NCI-H1436 treated with DMSO at 0.1 percent for 48 hours (cell line): ENCODE results near the gene ARHGEF19.
A peak's percentile ranks its signal among the peaks of the same experiment; 100 is the strongest.
"Not testable (repeated sequence)": the region's sequence is repeated elsewhere in the genome, so short reads cannot be mapped to it uniquely, and the experiment has no call there.

Source experiments
- DNase-seq: peaks from one replicate; lab custom pipeline; 2025; lab: John Stamatoyannopoulos, UW

Gene ARHGEF19

DNA sequence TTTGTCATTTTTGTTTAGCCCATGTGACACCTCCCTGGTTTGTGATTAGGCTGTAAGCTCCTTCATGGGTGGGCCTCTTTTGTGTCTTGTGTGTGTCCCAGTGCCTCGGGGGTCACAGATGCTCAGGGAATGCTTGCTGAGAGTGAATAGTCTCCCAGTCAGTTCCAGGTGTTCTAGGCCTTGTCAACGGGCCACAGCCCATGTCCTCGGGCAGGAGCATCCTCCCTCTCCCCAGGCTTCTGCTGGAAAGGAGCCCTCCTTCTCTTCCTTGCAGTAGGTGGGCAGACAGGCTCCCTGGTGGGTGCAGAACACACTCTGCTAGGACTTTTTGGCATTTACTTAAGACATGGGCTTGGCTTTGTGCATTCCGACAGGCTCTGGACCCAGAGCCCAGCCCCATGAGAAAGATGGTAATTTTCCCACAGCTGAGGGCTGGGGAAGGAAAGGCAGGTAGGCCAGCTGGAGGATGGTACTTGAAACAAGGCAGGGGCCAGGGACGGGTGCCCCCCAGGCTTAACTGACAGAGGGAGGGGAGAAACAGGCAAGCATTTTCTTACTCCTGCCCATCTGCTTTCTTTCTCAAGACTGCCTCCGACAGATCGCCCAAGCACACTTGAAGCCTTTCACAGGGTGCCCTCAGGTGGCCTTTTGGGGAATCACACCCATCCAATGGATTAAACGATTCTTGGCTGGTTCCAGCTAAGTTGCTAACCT is 31.6 kb upstream of the ARHGEF19 start:
- no peak for DNase-seq

DNA sequence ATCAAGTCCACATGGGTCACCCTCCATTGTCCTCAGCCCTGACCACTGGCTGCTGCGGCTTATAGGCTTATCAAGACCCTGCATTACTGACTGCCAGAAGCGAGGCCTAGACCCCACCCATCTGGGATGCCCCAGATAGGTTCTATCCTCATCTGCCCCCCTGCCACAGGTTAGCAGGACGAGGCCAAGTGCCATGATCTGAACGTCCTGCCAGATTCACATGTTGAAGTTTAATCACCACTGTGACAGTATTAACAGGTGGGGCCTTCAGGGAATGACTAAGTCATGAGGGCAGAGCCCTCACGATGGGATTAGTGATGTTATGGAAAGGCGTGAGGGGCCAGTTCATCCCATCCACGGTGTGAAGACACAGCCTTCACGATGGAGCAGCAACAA is 30.8 kb upstream of the ARHGEF19 start:
- no peak for DNase-seq

DNA sequence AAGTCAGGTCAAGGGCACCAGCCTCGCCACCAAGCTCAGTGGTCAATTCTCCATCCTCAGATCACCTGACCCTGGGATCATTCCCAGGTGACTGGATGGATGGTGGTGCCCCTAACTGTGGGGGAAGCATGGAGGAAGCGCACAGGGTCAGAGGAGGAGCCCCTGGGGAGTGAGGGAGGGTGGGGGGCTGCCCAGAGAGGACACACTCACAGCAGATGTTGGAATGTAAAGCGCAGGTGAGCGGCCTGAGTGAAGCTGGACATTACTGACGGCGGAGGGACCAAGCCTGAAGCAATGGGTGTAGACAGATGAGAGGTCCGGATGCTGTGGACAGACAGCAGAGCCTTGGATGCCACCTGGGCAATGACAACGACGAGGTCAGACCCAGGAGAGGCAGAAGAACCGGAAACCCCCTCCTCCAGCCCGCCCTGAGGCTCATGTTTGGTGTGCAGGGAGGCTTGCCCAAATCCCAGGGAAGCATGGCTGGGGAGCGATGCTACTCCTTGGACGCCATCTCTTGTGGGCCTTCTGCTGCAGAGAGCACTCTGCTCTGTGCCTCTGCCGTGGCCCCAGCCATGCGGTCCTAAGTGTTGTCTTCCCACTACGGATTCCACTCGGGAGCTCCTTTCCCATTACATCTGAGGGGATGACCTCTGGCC is 30.2 kb upstream of the ARHGEF19 start:
- DNase-seq = no peak

DNA sequence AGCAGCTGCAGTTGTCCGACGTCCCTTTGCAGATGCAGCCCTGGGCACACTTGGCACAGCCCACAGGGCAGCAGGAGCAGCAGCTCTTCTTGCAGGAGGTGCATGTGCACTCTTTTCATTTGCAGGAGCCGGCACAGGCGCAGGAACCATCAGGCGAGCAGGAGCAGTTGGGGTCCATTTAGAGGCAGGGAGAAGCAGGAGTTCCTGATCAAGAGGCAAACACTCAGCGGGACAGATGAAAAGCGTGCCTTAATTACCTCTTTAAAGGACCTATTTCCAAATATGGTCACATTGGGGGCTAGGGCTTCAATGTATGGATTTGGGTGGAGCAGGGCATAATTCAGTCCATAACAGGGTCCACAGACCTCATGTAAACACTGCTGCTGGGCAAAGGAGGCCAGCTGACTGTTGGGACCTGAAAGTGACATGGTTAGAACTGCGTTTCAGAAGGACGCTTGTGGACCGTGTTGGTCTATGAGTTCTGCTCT is 28.8 kb upstream of the ARHGEF19 start:
- no peak for DNase-seq

DNA sequence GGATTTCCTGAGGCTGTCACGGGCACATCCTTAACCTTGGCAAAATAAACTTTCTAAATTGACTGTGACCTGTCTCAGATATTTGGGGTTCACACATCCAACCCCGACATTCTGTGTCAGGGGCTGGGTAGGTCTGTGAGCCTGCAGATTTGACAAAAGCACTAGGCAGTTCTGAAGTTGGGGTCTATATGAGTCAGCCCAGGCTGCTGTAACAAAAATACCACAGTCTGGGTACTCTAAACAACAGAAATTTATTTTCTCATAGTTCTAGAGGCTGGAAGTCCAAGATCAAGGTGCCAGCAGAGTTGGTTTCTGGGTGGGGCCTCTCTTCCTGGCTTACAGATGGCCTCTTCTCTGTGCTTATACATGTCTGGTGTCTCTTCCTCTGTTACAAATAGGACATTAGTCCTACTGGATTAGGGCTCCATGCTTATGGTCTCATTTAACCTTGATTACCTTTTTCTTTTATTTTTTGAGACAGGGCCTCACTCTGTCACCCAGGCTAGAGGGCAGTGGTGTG is 27.6 kb upstream of the ARHGEF19 start:
- no peak for DNase-seq

DNA sequence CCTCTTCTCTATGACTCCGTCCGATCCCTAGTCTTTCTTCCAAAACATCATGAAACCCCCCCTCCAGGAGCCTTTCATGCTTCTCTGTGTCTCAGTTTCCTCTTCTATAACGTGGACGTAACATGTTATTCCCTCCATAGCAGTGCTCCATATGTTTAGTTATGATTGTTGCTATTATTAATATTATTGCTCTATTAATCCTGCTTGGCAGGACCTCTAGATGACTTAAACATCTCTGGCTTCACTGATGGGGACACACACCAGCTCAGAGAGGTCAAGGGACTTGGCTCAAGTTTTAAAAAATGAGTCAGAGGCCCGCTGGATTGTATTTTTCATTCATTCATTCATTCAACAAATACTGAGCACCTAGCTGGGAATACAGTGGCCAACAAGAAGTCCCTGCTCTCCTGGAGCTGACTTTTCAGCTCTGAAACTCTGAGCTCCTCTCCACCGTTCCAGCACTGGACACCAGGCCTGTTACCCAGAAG is 24.9 kb upstream of the ARHGEF19 start:
- DNase-seq = no peak

DNA sequence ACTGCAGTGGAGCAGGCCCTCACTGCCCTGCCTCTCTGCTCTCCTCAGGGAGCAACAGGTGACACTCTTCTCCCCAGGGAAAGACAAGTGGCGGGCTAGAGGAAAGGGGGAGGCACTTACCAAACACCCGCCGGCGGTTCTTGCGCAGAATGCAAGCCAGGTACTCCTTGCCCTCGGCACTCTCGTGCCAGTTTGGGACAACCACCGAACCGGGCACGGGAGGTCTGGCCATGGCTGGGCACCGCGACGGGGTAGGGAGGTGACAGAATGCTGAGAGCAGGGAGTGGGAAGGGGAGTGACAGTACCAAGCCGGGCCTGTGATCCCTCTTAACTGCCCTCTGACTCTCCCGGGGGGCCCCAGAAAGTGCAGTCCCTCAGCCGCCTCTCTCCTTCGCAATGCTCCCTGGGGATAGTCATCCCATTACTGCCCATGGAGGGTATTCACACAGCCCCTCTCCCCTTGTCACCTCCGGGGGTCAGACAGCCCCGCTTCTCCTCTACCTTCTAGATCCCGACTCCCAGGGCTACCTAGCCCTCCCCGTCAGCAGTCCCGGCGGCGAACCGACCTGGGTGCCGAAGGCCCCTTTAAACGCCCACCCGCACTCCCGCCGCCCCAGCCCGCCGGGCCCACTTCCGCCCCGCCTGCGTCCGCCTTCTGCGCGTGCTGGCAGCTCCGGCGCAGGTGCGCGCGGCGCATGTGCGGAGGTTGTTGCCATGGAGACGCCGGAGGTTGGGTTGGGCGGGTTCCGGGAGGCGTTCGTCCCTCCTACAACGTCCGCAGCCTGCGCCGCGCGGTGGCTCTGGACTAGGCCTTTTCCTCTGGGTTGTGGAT is 24.3 kb upstream of the ARHGEF19 start, which contains the start of gene CPLANE2:
TSS of gene CPLANE2 (minus strand) at position 673 of the 832 bp plus-strand sequence. CDS start at position 232, 441 bp downstream.
- DNase-seq = peak; percentile 70

DNA sequence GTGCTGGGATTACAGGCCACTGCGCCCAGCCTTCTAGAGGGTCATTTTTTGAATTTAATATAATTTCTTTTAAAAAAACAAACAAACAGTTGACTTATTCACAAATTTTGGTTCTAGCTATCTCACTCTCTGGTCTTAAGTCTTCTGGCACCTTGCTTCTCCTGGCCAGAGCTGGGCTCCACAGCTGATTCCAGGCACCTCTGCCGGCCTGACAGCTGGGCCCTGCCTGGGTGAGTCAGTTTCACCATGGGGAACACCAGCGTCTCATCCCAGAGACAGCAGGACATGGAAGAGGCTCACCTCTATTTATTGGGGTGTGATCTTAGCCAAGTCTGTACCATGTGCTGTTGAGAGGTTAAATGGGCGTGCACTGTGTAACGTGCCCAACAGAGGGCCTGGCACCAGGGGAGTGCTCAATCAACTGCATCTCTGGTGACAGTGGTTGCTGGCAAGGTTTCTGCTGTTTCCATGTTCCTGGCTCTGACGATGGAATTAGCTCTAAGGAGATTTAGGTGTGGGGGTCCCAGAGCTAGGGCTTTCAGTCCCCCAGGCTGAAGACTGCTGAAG is 23.6 kb upstream of the ARHGEF19 start:
- DNase-seq = no peak

DNA sequence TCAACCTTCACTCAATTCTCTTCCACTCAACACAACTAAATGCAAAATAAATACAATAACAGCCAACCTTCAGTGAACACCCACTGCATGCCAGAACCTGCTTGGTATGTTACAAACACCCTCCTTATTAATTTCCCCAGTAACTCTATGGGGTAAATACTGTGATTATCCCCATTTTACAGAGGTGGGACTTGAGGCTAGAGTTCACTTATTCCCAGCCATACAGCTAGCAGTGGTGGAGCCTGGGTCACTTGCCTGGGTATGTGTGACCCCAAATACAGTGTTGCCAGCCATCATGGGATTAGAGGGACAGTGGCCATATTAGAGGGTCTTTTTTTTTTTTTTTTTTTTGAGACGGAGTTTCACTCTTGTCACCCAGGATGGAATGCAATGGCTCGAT is 22.9 kb upstream of the ARHGEF19 start:
- no peak for DNase-seq

DNA sequence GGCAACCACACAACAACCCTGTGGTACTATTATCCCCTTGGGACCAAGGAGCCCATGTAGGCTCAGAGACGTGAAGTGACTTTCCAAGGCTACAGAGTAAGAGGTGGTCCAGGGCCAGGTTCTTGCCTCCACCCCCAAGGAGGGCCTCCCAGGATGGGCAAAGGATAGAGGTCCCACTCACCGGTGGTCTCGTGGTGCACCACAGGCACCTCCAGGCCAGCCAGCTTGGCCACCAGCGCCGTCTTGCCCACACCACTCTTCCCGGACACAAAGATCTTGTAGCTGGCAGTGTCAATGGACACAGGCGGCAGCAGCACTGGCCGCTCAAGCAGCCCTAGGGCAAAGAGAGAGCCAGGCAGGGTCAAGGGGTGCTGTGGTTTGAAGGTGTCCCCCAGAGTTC is 21.0 kb upstream of the ARHGEF19 start:
- no peak for DNase-seq

DNA sequence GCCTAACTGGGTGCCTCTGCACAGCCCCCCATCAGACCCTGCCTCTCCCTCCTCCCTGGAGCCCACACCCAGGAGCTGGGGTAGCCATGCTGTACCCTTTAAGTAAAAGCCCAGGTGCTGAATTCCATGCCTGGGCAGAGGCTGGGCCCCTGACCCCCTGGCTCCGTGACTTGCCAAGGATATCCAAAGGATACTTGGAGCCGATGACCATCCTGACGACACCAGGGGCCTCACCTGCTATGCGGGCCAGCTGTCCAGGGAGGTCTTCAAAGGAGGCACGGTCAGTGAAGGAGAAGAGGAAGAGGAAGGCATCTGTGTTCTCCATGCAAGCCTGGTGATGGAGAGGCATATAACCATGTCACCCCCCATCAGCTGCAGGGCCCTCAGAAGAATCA is 19.9 kb upstream of the ARHGEF19 start:
- DNase-seq = no peak

DNA sequence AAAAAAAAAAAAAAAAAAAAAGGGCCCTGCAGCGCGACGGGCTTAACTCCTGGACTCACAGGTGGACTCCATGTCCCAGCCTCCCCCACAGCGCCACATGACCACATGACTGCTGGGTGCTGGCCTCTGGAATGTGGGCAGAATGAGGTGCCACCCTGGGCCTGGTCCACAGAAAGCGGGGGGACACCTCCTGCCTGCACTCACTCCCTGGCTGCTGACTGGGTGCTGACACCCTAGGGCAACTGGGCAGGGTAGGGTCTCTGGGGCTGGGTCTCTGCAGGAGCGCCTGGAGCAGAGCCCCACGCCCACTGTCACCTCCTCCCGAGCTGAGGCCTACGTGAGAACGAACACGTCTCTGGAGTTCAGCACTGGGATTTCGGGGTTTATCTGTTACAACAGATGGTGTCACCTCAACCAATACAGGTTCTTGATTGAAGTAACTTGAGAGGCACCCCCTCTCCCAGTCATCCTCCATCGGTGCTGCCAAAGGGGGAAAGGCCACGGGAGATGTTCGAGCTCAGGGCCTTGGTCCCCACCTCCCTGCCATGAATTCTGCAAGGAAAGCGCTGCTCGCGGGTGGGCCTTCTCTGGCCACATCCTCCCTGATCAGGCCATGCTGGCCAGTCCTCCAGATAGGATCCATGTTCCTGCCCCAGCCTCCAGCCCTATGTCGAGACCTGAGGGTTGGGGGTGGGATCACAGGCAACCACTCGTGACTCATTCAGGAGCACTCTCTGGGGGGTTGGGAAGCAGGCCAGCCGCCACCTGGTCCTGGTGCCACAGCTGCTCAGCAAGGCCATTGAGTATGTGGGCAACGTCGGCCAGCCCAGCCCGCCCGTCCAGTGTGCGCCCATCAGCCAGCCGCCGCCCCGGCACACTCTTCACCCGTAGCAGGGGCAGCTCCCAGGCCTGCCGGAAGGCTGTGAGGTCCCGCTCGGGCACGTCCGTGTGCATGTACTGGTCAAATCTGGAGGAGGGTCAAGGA is 19.2 kb upstream of the ARHGEF19 start:
- DNase-seq = no peak

DNA sequence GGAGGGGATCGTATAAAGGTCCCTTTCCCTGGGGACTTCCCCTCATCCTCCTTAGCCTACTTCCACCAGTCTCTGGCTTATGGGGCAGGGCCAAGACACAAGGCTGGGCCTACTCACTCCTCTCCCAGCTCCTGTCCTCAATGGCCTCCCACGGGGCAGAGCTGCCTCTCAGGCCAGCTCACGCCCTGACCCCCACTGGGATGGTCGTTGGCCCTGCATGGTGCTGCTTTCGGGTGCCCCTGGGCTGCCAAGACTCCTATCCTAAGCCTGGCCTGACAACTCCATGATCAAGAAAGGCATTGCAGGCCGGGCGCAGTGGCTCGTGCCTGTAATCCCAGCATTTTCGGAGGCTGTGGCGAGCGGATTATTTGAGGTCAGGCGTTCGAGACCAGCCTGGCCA is 18.3 kb upstream of the ARHGEF19 start:
- DNase-seq = no peak

DNA sequence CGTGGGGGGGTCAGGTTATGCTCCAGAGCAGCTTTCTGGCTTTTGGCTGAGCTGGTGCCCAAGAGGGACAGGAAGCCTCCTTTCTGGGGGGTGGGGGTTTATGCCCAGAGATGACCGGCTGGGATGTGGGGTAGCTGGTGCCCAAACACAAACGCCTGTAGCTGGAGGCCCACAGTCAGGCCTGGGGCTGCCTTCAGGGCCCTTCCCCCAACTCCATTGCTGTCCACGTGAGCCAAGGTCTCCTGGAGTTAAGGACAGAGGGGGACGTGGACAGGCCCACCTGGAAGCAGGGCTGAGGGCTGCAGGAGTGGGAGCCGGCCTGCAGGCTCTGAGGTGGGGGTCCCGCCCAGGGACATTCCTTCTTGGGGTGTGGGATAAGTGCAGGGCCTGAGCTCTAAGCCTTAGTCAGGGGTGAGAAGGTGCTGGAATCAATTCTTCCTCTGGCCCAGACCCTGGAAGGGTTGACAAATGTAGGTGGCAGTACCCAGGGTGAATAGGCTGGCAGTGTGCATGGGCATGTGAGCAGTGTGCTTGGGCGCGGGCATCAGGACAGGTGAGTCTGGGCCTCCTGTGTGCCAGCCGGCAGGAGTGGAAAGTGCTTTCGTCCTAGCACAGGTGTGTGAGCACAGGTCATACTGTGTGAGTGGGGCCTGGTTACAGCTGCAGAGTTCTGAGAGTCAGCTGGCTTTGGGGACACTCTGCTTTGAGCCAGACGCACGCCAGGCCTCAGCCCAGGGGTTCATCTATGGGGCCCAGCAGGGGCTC is 17.7 kb upstream of the ARHGEF19 start:
- no peak for DNase-seq

DNA sequence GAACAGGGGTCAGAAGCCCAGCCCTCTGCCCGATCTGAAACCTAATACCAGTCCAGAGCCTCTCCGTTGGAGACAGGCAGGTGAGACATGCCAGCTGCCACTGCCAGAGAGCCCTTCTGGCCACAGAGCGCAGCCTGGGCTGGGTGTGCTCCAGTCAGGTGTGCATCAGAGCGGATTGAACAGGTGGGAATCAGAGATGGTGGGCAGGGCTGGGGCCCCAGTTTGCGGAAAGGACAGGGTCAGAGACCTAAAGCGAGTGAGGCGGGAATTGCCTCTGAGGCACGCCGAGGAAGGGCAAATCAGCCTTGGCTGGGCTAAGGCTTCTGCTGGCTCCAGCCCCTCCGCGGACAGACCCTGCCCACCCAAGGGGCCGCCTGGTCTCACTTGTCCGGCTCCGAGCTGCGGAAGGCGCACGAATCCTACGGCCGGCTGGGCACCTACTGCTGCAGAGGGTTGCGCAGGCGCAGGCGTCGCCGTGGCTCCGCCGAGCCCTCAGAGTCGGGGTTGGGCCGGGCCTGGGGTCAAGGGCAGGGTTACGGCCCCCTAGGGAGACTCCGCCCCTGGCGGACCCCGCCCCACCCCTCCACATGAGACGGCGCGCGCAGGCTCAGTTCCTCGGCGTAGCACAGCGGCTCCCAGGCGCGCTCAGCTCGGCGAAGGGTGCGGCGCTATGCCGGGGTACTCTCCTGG is 14.2 kb upstream of the ARHGEF19 start:
- no peak for DNase-seq

DNA sequence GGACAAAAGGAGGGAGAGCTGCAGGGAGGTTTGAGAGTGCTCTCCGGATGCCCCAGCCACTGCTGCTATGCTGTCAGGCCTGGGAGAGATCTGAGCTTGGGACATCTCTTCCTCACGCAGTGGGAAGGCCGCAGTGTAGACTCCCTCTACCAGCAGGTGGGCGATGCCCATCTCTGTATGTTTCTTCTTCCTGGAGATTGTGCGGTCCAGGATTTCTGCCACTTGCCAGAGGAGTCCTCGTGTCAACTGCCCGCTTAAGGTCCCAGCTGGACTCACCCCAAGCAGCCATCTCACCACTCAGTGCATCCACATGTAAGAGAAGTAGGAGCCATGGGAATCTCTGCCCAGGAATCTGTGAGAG is 13.7 kb upstream of the ARHGEF19 start:
- DNase-seq = no peak

DNA sequence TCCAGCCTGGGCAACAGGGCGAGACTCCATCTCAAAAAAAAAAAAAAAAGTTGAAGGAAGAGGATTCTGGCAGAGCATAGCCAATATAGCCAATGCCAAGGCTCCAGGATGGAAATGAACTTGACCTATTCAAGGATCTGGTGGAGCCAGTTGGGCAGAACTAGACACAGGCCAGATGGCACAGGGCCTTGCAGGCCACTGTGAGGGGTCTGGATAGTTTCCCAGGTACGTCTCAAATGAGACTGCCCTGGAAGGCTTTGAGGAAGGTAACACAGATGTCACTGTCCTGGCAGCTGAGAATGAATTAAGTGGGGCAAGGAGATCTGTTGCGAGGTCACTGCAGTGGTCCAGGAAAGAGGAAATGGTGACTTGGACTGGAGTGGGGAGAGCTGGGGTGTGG is 12.0 kb upstream of the ARHGEF19 start:
- DNase-seq = no peak

DNA sequence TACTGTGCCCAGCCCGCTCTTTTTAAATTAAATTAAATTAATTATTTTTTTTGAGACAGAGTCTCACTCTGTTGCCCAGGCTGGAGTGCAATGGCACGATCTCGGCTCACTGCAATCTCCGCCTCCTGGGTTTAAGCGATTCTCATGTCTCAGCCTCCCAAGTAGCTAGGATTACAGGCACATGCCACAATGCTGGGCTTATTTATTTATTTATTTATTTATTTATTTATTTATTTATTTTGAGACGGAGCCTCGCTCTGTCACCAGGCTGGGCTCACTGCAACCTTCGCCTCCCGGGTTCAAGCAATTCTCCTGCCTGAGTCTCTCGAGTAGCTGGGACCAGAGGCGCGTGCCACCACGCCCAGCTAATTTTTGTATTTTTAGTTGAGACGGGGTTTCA is 10.3 kb upstream of the ARHGEF19 start:
- DNase-seq = not testable (repeated sequence)

DNA sequence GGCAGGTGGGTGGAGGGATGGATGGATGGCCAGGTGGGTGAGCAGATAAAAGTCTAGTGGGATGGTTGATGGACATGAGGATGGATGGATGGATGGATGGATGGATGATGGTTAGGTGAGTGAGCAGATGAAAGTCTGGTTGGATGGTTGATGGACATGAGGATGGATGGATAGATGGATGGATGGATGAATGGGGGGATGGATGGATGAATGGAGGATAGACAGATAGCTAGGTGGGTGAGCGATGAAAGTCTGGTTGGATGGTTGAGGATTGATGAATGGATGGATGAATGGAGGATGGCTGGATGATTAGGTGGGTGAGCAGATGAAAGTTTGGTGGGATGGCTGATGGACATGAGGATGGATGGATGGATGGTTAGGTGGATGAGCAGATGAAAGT is 9.0 kb upstream of the ARHGEF19 start:
- DNase-seq = no peak
